Osteoblast (primary cell): ENCODE measurements around the gene TNFRSF4. TPM values are rescaled to one million over a fixed set of nuclear protein-coding genes. Genes with fewer than 3 reads are reported as not detected.

ENCODE experiments used
- DNase-seq: peaks from one replicate; pipeline ENCODE4 v3.0.0; 2011; ENCODE audit warnings: low spot score, mixed read lengths; ENCODE audit not compliant: insufficient read length; ENCODE audit errors: missing footprints
- H2AFZ ChIP-seq: 2 replicates; pipeline ENCODE4 v1.6.0; 2011; ENCODE audit warnings: mild to moderate bottlenecking, low read length
- H3K27ac ChIP-seq: 2 replicates; pipeline ENCODE4 v1.5.1; 2011; ENCODE audit warnings: mild to moderate bottlenecking, low read depth, low read length, moderate library complexity
- H3K27me3 ChIP-seq: 2 replicates; pipeline ENCODE4 v1.6.0; 2012; ENCODE audit warnings: mild to moderate bottlenecking, control low read depth, inconsistent platforms, low read length, moderate library complexity; ENCODE audit not compliant: insufficient read depth
- H3K36me3 ChIP-seq: 2 replicates; pipeline ENCODE4 v1.5.1; 2011; ENCODE audit warnings: mild to moderate bottlenecking, low read length, control low read depth, moderate library complexity; ENCODE audit not compliant: insufficient read depth
- H3K4me1 ChIP-seq: 2 replicates; pipeline ENCODE4 v1.5.1; 2011; ENCODE audit warnings: mild to moderate bottlenecking, low read length, control low read depth, moderate library complexity; ENCODE audit not compliant: insufficient read depth
- H3K4me2 ChIP-seq: 2 replicates; pipeline ENCODE4 v1.6.0; 2011; ENCODE audit warnings: mild to moderate bottlenecking, low read length; ENCODE audit not compliant: insufficient read depth
- H3K4me3 ChIP-seq: fragments of 200-600 bp; sonication (generic); 3 replicates; pipeline ENCODE4 v1.5.1; 2012; ENCODE audit warnings: mild to moderate bottlenecking, low read length, inconsistent platforms; ENCODE audit not compliant: insufficient read depth
- H3K79me2 ChIP-seq: 2 replicates; pipeline ENCODE4 v1.6.0; 2012; ENCODE audit warnings: mild to moderate bottlenecking, low read length, control low read depth, inconsistent platforms; ENCODE audit not compliant: insufficient read depth
- H3K9me3 ChIP-seq: 2 replicates; pipeline ENCODE4 v1.5.1; 2011; ENCODE audit warnings: low read depth, low read length, control low read depth
- H4K20me1 ChIP-seq: 2 replicates; pipeline ENCODE4 v1.6.0; 2012; ENCODE audit warnings: mild to moderate bottlenecking, low read length, control low read depth; ENCODE audit not compliant: insufficient read depth
- CTCF ChIP-seq: IDR thresholded peaks from 2 replicates; pipeline ENCODE4 v1.5.1; 2011; ENCODE audit warnings: mild to moderate bottlenecking, low read depth, low read length, moderate library complexity; ENCODE audit errors: extremely low read depth
- total RNA-seq: library from RNA; depleted of rRNA; stranded (reverse); fragments of >200 nt; gene quantifications from 2 replicates; pipeline ENCODE4 v1.2.3, GENCODE V29; 2012

TNFRSF4 gene
- total RNA-seq, 1 donor, result under 0.01 TPM

- no peak overlapping the region for H3K27ac ChIP-seq
- H3K36me3 ChIP-seq, result peaks cover 23% of the 10 kb centered on the region
- H4K20me1 ChIP-seq, result peaks cover 45% of the 10 kb centered on the region
- TF ChIP-seq CTCF, result no peak
- no peaks in the 10 kb centered on the region for H3K9me3 ChIP-seq
- no peaks in the 10 kb centered on the region for H3K27me3 ChIP-seq
- peaks cover 41% of the 10 kb centered on the region for H3K79me2 ChIP-seq
- H3K4me1 ChIP-seq, result no peaks in the 10 kb centered on the region
- no peak for DNase-seq
- H3K4me3 ChIP-seq, result no peak overlapping the region
- no peak overlapping the region for H2AFZ ChIP-seq
- no peak overlapping the region for H3K4me2 ChIP-seq
These were observed 8.7 kb upstream of the TNFRSF4 start for GRCh38 chr1:1222575-1223225.

- Histone ChIP-seq H3K9me3 (no peaks in the 10 kb centered on the region), H3K4me3 (no peak overlapping the region), H2AFZ (no peak overlapping the region), H4K20me1 (peaks cover 41% of the 10 kb centered on the region), H3K79me2 (peaks cover 35% of the 10 kb centered on the region), H3K4me1 (no peaks in the 10 kb centered on the region), H3K27ac (no peak overlapping the region), H3K4me2 (no peak overlapping the region), H3K36me3 (peaks cover 21% of the 10 kb centered on the region), H3K27me3 (no peaks in the 10 kb centered on the region)
- no peak for TF ChIP-seq CTCF
- no peak for DNase-seq
These were observed 8.1 kb upstream of the TNFRSF4 start for GRCh38 chr1:1221887-1222574.

GRCh38 chr1:1220197-1220596, 6.2 kb upstream of the TNFRSF4 start:
- Histone ChIP-seq H3K27ac (no peak overlapping the region), H3K4me1 (no peaks in the 10 kb centered on the region), H3K9me3 (no peaks in the 10 kb centered on the region), H3K27me3 (no peaks in the 10 kb centered on the region), H2AFZ (no peak overlapping the region), H3K79me2 (peaks cover 17% of the 10 kb centered on the region), H3K36me3 (peaks cover 27% of the 10 kb centered on the region), H4K20me1 (peaks cover 24% of the 10 kb centered on the region), H3K4me2 (no peak overlapping the region), H3K4me3 (no peak overlapping the region)
- no peak for DNase-seq
- TF ChIP-seq CTCF, result no peak

- peaks cover 8% of the 10 kb centered on the region for H3K79me2 ChIP-seq
- no peak for TF ChIP-seq CTCF
- H3K9me3 ChIP-seq, result no peaks in the 10 kb centered on the region
- no peak overlapping the region for H3K27ac ChIP-seq
- no peak overlapping the region for H3K4me2 ChIP-seq
- peaks cover 16% of the 10 kb centered on the region for H4K20me1 ChIP-seq
- H3K4me1 ChIP-seq, result no peaks in the 10 kb centered on the region
- H3K27me3 ChIP-seq, result no peaks in the 10 kb centered on the region
- peaks cover 27% of the 10 kb centered on the region for H3K36me3 ChIP-seq
- DNase-seq, result no peak
- no peak overlapping the region for H2AFZ ChIP-seq
- H3K4me3 ChIP-seq, result no peak overlapping the region
These were observed 5.4 kb upstream of the TNFRSF4 start for GRCh38 chr1:1219341-1219740.
